Frontal cortex (tissue), 1 donor: ENCODE results near the gene FGFR4. TPM values are rescaled to one million over a fixed set of nuclear protein-coding genes. Genes with fewer than 3 reads are reported as not detected.

Experiments
- total RNA-seq: library from RNA; depleted of rRNA; stranded (reverse); fragments of >200 nt; gene quantifications from one replicate; pipeline ENCODE4 v1.2.3, GENCODE V29; 2014

FGFR4 gene
- total RNA-seq, 1 donor from 2014 or later = 1.2 TPM

Other genes with a start within 250 kb of the FGFR4 start
- 0.41 TPM for gene HK3, start 187.6 kb upstream of the FGFR4 start, total RNA-seq
- 109 TPM for gene UIMC1, start 80.1 kb upstream of the FGFR4 start, total RNA-seq
- 28.5 TPM for gene ZNF346, start 64.2 kb upstream of the FGFR4 start, total RNA-seq
- gene NSD1, start 46.9 kb downstream of the FGFR4 start, total RNA-seq = 58.7 TPM
- gene RAB24, start 216.8 kb downstream of the FGFR4 start, total RNA-seq = 14.3 TPM
- gene PRELID1, start 216.9 kb downstream of the FGFR4 start, total RNA-seq = 42.4 TPM
- gene MXD3, start 225.0 kb downstream of the FGFR4 start, total RNA-seq = 3.7 TPM